ENCODE data around the gene NRAS.

- TF ChIP-seq, protein P1, sequence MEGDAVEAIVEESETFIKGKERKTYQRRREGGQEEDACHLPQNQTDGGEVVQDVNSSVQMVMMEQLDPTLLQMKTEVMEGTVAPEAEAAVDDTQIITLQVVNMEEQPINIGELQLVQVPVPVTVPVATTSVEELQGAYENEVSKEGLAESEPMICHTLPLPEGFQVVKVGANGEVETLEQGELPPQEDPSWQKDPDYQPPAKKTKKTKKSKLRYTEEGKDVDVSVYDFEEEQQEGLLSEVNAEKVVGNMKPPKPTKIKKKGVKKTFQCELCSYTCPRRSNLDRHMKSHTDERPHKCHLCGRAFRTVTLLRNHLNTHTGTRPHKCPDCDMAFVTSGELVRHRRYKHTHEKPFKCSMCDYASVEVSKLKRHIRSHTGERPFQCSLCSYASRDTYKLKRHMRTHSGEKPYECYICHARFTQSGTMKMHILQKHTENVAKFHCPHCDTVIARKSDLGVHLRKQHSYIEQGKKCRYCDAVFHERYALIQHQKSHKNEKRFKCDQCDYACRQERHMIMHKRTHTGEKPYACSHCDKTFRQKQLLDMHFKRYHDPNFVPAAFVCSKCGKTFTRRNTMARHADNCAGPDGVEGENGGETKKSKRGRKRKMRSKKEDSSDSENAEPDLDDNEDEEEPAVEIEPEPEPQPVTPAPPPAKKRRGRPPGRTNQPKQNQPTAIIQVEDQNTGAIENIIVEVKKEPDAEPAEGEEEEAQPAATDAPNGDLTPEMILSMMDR (optimal IDR thresholded peaks at IDR 0.05 in 1 of 3, IDR thresholded peaks at IDR 0.05 in 1 of 3, conservative IDR thresholded peaks at IDR 0.05 in 1 of 3; ENCODE audit: extremely low read depth in 1 of 3, insufficient read depth in 2 of 3, low read length in 3 of 3): no peak
- TF ChIP-seq EZH2 (IDR thresholded peaks at IDR 0.05; ENCODE audit: low read length): no peak
Observed at GRCh38 chr1:114723915-114724314, 7.3 kb upstream of the NRAS start.
